COLO668 (cell line): ENCODE measurements around the gene PPP1R37.

Experiments
- DNase-seq: peaks from one replicate; lab custom pipeline; 2025; ENCODE audit not compliant: unreplicated experiment; lab: John Stamatoyannopoulos, UW

Gene PPP1R37

GRCh38 chr19:45186509-45187334 is 93.7 kb downstream of the PPP1R37 start:
- no peak for DNase-seq

- DNase-seq = peak; percentile 11
Observed at GRCh38 chr19:45187421-45188100, 94.6 kb downstream of the PPP1R37 start.

GRCh38 chr19:45189971-45190370 is 97.0 kb downstream of the PPP1R37 start:
- no peak for DNase-seq

- DNase-seq = no peak
Observed at GRCh38 chr19:45191375-45191774, 98.4 kb downstream of the PPP1R37 start.

GRCh38 chr19:45195764-45196163 is 102.8 kb downstream of the PPP1R37 start:
- DNase-seq = peak; percentile 5
